Measurements from ENCODE around the gene DCHS1. TPM values are rescaled to one million over a fixed set of nuclear protein-coding genes. Genes with fewer than 3 reads are reported as not detected.

The DCHS1 gene
- polyA plus RNA-seq, 10 donors, result 36.7 to 66.6 (median 43.7) TPM

GRCh38 chr11:6596239-6596877, 59.3 kb downstream of the DCHS1 start:
- DNase-seq, result no peak

- DNase-seq, result no peak
These were observed 61.4 kb downstream of the DCHS1 start for GRCh38 chr11:6594142-6594768.

GRCh38 chr11:6588018-6588417, 67.6 kb downstream of the DCHS1 start:
- DNase-seq, result no peak

GRCh38 chr11:6587360-6587953, 68.2 kb downstream of the DCHS1 start:
- DNase-seq, result no peak

- no peak for DNase-seq
These were observed 68.9 kb downstream of the DCHS1 start for GRCh38 chr11:6586434-6587359.

- no peak for DNase-seq
These were observed 71.1 kb downstream of the DCHS1 start for GRCh38 chr11:6584528-6584927.

- DNase-seq, result no peak
These were observed 72.0 kb downstream of the DCHS1 start for GRCh38 chr11:6583584-6583983.

- no peak for DNase-seq
These were observed 75.9 kb downstream of the DCHS1 start for GRCh38 chr11:6579681-6580080.

- no peak for DNase-seq
These were observed 77.5 kb downstream of the DCHS1 start for GRCh38 chr11:6578134-6578533.

- DNase-seq, result peak; percentile 50 to 67 (median 59)
These were observed 78.9 kb downstream of the DCHS1 start for GRCh38 chr11:6576471-6577373.

- no peak for DNase-seq
These were observed 80.5 kb downstream of the DCHS1 start for GRCh38 chr11:6574816-6575715.

- peak in 1 of 3 donors; percentile 47 for DNase-seq
These were observed 83.4 kb downstream of the DCHS1 start for GRCh38 chr11:6572215-6572614.

GRCh38 chr11:6571434-6572008, 84.1 kb downstream of the DCHS1 start:
- DNase-seq, result no peak

Other genes starting within 250 kb of the DCHS1 start
- 10 to 100 TPM; 27.2 to 31.7 (median 28.4) TPM for gene APBB1, start 236.7 kb downstream of the DCHS1 start, polyA plus RNA-seq (ENCODE audit: insufficient read length in 10 of 10)
- 1 to 10 TPM in 8 of 10 donors, under 1 TPM in 2; 0.87 to 5.4 (median 1.9) TPM for gene HPX, start 214.8 kb downstream of the DCHS1 start, polyA plus RNA-seq (ENCODE audit: insufficient read length in 10 of 10)
- gene TRIM3, start 181.9 kb downstream of the DCHS1 start, polyA plus RNA-seq (ENCODE audit: insufficient read length in 10 of 10), result 10 to 100 TPM; 11.9 to 21.2 (median 14.1) TPM
- 10 to 100 TPM; 29.4 to 42.6 (median 32.8) TPM for gene ARFIP2, start 174.5 kb downstream of the DCHS1 start, polyA plus RNA-seq (ENCODE audit: insufficient read length in 10 of 10)
- gene TIMM10B, start 174.3 kb downstream of the DCHS1 start, polyA plus RNA-seq (ENCODE audit: insufficient read length in 10 of 10), result 10 to 100 TPM; 16.0 to 22.0 (median 18.3) TPM
- 10 to 100 TPM in 3 of 10 donors, 1 to 10 TPM in 7; 3.9 to 13.5 (median 5.8) TPM for gene DNHD1, start 158.5 kb downstream of the DCHS1 start, polyA plus RNA-seq (ENCODE audit: insufficient read length in 10 of 10)
- gene RRP8, start 52.2 kb downstream of the DCHS1 start, polyA plus RNA-seq (ENCODE audit: insufficient read length in 10 of 10), result 10 to 100 TPM; 16.4 to 22.6 (median 18.6) TPM
- gene ILK, start 52.0 kb downstream of the DCHS1 start, polyA plus RNA-seq (ENCODE audit: insufficient read length in 10 of 10), result 100 to 1,000 TPM; 135 to 163 (median 147) TPM
- 100 to 1,000 TPM in 6 of 10 donors, 10 to 100 TPM in 4; 96.4 to 127 (median 108) TPM for gene TAF10, start 43.6 kb downstream of the DCHS1 start, polyA plus RNA-seq (ENCODE audit: insufficient read length in 10 of 10)
- 10 to 100 TPM; 36.4 to 48.0 (median 40.9) TPM for gene TPP1, start 36.4 kb downstream of the DCHS1 start, polyA plus RNA-seq (ENCODE audit: insufficient read length in 10 of 10)
- 10 to 100 TPM; 54.3 to 79.9 (median 59.9) TPM for gene MRPL17, start 27.5 kb upstream of the DCHS1 start, polyA plus RNA-seq (ENCODE audit: insufficient read length in 10 of 10)
- gene OR2AG2, start 116.2 kb upstream of the DCHS1 start, polyA plus RNA-seq (ENCODE audit: insufficient read length in 10 of 10), result under 1 TPM in 2 of 10 donors, not detected in 8; 0.09 to 0.16 TPM
- gene OR2AG1, start 127.2 kb upstream of the DCHS1 start, polyA plus RNA-seq (ENCODE audit: insufficient read length in 10 of 10), result under 1 TPM in 2 of 10 donors, not detected in 8; 0.04 to 0.10 TPM
- not detected for gene OR6A2, start 143.9 kb upstream of the DCHS1 start, polyA plus RNA-seq (ENCODE audit: insufficient read length in 10 of 10)
- not detected for gene OR10A5, start 189.9 kb upstream of the DCHS1 start, polyA plus RNA-seq (ENCODE audit: insufficient read length in 10 of 10)
- gene OR10A2, start 207.2 kb upstream of the DCHS1 start, polyA plus RNA-seq (ENCODE audit: insufficient read length in 10 of 10), result not detected
- gene OR10A4, start 220.8 kb upstream of the DCHS1 start, polyA plus RNA-seq (ENCODE audit: insufficient read length in 10 of 10), result not detected
- gene OR2D2, start 236.7 kb upstream of the DCHS1 start, polyA plus RNA-seq (ENCODE audit: insufficient read length in 10 of 10), result not detected

Data from muscle of back (tissue), 11 donors.